ENCODE results near the gene OR4M2.
"Not testable (repeated sequence)": the region's sequence is repeated elsewhere in the genome, so short reads cannot be mapped to it uniquely, and the experiment has no call there.

The OR4M2 gene

GRCh38 chr15:22080227-22080626 lies at the start of gene OR4M2:
Gene OR4M2 (plus strand): TSS chr15:22080527. CDS start chr15:22080625, 98 bp downstream.
- DNase-seq (ENCODE audit: low read depth, low spot score); H3K27ac ChIP-seq: not testable (repeated sequence)

GRCh38 chr15:22069267-22069666 lies 11.1 kb upstream of the OR4M2 start:
- DNase-seq (ENCODE audit: low read depth, low spot score); H3K27ac ChIP-seq: not testable (repeated sequence)

GRCh38 chr15:22081386-22081785 lies 1.1 kb downstream of the OR4M2 start:
- not testable (repeated sequence) for DNase-seq (ENCODE audit: low read depth, low spot score)

GRCh38 chr15:22098616-22099253 lies 18.4 kb downstream of the OR4M2 start:
- H3K27ac ChIP-seq; DNase-seq (ENCODE audit: low read depth, low spot score): not testable (repeated sequence)

More at GRCh38 chr15:22081386-22081785, 1.1 kb downstream of the OR4M2 start:
- not testable (repeated sequence) for H3K27ac ChIP-seq

- not testable (repeated sequence) for DNase-seq (ENCODE audit: low read depth, low spot score); H3K27ac ChIP-seq
Measured at GRCh38 chr15:22099289-22099891, 19.1 kb downstream of the OR4M2 start.

- not testable (repeated sequence) for DNase-seq (ENCODE audit: low read depth, low spot score)
Measured at GRCh38 chr15:22122033-22122432, 41.7 kb downstream of the OR4M2 start.

More at GRCh38 chr15:22122033-22122432, 41.7 kb downstream of the OR4M2 start:
- not testable (repeated sequence) for H3K27ac ChIP-seq
